OCI-LY1 (cell line): ENCODE measurements around the gene MZB1.

Source experiments
- CTCF ChIP-seq: fragments of 200-600 bp; sonication (generic), shearing (Covaris generic); IDR thresholded peaks from 2 replicates; pipeline ENCODE4 v1.5.1; 2017; ENCODE audit warnings: mild to moderate bottlenecking, antibody characterized with exemption, low read length, moderate library complexity, mixed read lengths
- EZH2 ChIP-seq: fragments of 200-600 bp; sonication (generic), shearing (Covaris generic); IDR thresholded peaks from 2 replicates; pipeline ENCODE4 v1.8.0; 2017; ENCODE audit warnings: borderline replicate concordance, mixed run types, mild to moderate bottlenecking, antibody characterized with exemption, low read length, moderate library complexity, mixed read lengths

- TF ChIP-seq EZH2 (no peak), CTCF (no peak)
Observed at GRCh38 chr5:139403787-139404483, 14.2 kb upstream of the MZB1 start, which contains the start of gene SPATA24.
